ENCODE results near the gene ARL16.
"Not testable (repeated sequence)": the region's sequence is repeated elsewhere in the genome, so short reads cannot be mapped to it uniquely, and the experiment has no call there.

ARL16 gene

GRCh38 chr17:81696218-81696941 lies 12.8 kb upstream of the ARL16 start:
- DNase-seq (ENCODE audit: insufficient read length, low spot score) = no peak
- FAIRE-seq = no peak

- FAIRE-seq = no peak
- no peak for DNase-seq (ENCODE audit: insufficient read length, low spot score)
These were observed 12.2 kb upstream of the ARL16 start for GRCh38 chr17:81695801-81696200.

GRCh38 chr17:81695211-81695610 lies 11.6 kb upstream of the ARL16 start:
- DNase-seq (ENCODE audit: insufficient read length, low spot score) (no peak), FAIRE-seq (no peak)

- no peak for FAIRE-seq
- DNase-seq (ENCODE audit: insufficient read length, low spot score) = no peak
These were observed 11.2 kb upstream of the ARL16 start for GRCh38 chr17:81694810-81695209.

GRCh38 chr17:81693509-81694210 lies 10.1 kb upstream of the ARL16 start:
- FAIRE-seq = no peak
- DNase-seq (ENCODE audit: insufficient read length, low spot score) = no peak

DNA sequence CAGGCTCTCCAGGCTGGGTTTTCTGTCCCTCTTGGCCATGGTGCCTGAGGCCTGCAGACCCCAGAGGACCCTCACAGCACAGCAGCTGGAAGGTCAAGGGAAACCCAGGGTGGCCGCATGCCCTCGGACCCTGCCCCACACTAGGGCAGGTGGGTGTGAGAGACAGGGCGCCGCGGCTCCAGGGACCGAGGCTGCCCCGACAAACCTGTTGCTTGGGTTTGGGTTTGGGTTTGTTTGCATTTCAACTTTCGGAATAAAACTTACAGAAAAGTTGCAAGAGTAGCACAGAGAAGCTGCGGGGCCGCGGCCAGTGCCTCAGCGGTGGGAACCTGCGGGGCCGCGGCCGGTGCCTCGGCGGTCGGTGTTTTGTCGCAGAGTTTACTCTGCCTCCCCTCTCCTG lies 8.0 kb upstream of the ARL16 start:
- FAIRE-seq = no peak

GRCh38 chr17:81691196-81691595 lies 7.6 kb upstream of the ARL16 start:
- FAIRE-seq = no peak

More for the DNA sequence above, 8.0 kb upstream of the ARL16 start:
- no peak for DNase-seq (ENCODE audit: insufficient read length, low spot score)

DNA sequence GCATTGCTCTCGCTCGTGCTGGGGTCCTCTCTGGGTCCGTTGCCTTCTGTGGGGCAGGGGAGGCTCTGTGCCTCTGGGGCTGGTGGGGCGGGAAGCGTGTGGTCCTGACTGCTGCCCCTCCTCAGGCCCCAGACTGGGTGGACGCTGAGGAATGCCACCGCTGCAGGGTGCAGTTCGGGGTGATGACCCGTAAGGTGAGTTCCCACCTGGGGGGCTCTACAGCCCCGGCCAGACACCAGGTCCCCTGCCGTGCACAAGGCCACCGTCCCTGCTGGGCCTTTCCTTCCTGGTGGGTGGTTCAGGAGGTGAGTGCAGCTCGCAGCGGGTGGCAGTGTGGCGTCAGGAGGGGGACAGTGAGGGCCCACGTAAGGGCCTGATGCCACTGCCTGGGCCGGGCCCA lies 7.0 kb upstream of the ARL16 start:
- DNase-seq (ENCODE audit: insufficient read length, low spot score) (no peak), FAIRE-seq (no peak)

More at GRCh38 chr17:81691196-81691595, 7.6 kb upstream of the ARL16 start:
- no peak for DNase-seq (ENCODE audit: insufficient read length, low spot score)

DNA sequence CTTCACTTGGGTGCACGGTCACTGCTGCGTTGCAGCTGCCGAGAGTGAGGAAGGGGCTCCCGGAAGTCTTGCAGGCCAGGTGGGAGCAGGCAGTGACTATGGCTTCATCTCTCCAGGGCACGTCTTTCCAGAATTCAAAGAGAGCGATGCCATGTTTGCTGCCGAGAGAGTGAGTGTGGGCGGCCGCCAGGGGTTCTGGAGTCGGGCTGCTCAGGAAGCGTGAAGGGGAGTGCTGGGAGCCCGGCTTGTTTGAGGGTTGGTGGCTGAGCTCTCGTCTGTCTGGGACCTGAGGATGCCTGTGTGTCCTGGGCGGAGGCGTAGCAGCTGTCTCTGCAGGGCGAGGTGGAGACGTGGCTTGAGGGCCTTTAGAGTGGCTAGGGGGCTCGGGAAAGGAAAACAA lies 6.5 kb upstream of the ARL16 start:
- no peak for FAIRE-seq
- no peak for DNase-seq (ENCODE audit: insufficient read length, low spot score)

- DNase-seq (ENCODE audit: insufficient read length, low spot score) (no peak), FAIRE-seq (no peak)
These were observed 5.0 kb upstream of the ARL16 start for GRCh38 chr17:81688616-81689015.

GRCh38 chr17:81687770-81688541 lies 4.4 kb upstream of the ARL16 start:
- FAIRE-seq (no peak), DNase-seq (ENCODE audit: insufficient read length, low spot score) (no peak)

DNA sequence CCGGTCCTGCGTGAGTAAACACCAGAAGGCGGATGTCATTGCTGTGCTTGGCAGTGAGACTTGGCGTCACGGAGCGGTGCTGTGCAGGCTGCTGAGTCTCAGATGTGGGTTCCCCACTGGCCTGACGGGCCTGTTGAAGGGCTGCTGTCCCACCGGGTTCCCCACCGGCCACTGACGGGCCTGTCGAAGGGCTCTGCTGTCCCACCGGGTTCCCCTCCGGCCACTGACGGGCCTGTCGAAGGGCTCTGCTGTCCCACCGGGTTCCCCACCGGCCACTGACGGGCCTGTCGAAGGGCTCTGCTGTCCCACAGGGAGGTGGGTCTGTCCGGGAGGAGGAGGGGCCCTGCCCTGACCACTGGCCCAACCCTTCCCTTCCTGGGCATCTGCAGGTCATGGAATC lies 3.0 kb upstream of the ARL16 start:
- FAIRE-seq = no peak

GRCh38 chr17:81685108-81685507 lies 1.5 kb upstream of the ARL16 start:
- FAIRE-seq (no peak), DNase-seq (ENCODE audit: insufficient read length, low spot score) (no peak)

More for the DNA sequence above, 3.0 kb upstream of the ARL16 start:
- no peak for DNase-seq (ENCODE audit: insufficient read length, low spot score)

DNA sequence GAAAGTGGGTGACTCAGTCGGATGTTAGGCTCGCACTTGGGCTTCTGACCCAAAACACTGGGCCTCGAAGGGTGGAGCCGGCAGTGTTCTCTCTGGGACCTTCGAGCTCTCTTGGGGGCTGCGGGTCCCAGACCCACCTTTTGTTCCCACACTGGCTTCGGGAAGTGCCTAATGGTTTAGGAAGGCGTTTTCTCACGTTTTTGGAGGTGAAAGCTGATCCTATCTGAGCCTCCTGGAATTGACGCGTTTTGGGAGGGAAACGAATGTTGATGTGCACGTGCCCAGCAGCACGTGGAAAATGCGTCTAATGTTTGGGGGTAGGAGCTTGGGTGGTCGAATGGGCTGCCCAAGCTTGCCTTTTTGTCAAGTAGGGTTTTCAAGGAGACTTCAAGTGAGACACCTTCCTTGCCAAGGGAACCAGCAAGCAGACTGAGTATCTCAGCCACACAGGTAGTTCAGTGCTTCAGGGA lies 880 bp upstream of the ARL16 start:
- FAIRE-seq = no peak

GRCh38 chr17:81683208-81683583 lies 401 bp downstream of the ARL16 start:
- DNase-seq (ENCODE audit: insufficient read length, low spot score) = no peak
- FAIRE-seq = no peak

More for the DNA sequence above, 880 bp upstream of the ARL16 start:
- DNase-seq (ENCODE audit: insufficient read length, low spot score) = no peak

DNA sequence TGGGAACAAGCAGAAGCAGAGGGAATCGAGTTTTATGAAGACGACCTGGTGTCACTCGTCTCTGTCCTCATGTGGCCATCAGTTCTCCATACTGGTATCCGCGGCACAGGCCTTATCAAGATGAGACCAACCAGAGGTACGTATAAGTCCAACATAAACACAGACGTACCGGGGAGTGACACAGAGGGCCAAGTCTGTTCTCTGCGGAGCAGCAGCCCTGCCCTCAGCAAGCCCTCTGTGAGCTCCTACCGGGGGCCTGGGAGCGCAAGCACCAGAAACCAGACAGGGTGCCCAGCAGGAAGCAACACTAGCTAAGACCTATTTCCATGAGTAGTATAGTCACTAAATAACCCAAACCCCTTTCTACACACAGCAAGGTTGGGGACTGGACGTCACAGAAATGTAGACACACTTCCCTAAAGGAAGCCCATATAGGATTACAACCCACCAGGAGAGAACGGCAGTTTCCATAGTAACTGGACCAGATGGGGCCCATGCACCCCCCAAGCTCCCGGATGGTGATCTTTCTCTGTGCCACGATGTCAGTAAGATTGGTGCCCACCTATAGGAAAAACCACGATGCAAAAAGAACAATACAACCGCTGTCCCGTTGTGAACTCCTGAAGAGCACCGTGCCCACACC lies 911 bp downstream of the ARL16 start:
- FAIRE-seq = no peak
- no peak for DNase-seq (ENCODE audit: insufficient read length, low spot score)

GRCh38 chr17:81681672-81682071 lies 1.9 kb downstream of the ARL16 start:
- DNase-seq (ENCODE audit: insufficient read length, low spot score) = no peak
- no peak for FAIRE-seq

DNA sequence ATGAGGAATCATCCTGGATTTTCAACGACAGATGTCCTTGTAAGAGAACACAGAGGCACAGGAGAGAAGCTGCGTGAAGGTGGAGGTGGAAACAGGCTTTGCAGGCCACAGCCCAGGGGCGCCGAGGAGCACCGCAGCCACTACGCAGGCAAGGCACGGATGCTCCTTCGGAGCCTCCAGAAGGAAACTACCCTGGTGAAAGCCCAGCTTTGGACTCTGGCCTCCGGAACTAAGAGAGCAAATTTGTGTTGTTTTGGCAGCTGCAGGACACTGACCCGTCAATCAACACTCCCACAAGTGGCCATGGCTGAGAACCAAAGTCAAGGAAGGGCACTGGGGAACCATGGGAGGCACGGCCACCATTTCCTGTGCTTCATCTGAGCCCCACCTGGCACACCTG lies 3.4 kb downstream of the ARL16 start:
- DNase-seq (ENCODE audit: insufficient read length, low spot score) (no peak), FAIRE-seq (no peak)

GRCh38 chr17:81676906-81677305 lies 6.7 kb downstream of the ARL16 start:
- FAIRE-seq (no peak), DNase-seq (ENCODE audit: insufficient read length, low spot score) (no peak)

DNA sequence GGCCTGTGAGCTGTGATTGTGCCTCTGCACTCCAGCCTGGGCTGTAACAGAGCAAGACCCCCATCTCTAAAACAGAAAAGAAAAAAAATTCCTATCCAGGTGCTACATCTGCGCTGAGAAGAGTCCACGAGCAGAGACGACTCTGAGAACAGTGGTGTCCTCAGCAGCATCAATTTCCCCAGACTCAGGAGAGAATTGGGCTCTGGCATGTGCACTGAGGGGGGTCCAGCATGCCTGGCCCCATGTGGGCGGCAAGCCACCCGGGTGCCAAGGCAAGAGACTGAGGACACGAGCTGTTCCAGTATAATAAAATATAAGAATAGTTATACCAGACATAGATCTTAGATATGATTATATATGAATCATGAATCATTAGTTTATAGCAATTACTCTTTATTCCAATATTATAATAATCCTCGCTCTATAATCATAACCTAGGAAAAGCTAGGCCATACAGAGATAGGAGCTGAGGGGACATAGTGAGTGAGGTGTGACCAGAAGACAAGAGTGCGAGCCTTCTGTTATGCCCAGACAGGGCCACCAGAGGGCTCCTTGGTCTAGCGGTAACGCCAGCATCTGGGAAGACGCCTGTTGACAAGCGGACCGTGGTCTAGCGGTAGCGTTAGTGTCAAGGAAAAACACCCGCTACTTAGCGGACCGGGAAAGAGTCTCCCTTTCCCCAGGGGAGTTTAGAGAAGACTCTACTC lies 7.9 kb downstream of the ARL16 start:
- not testable (repeated sequence) for FAIRE-seq; DNase-seq (ENCODE audit: insufficient read length, low spot score)

Measured in HTR-8/SVneo (cell line).